Hypothalamus (tissue), 51 donors: ENCODE measurements around the gene USP54.
A peak's percentile ranks its signal among the peaks of the same experiment; 100 is the strongest.
"Not testable (repeated sequence)": the region's sequence is repeated elsewhere in the genome, so short reads cannot be mapped to it uniquely, and the experiment has no call there.

ENCODE experiments used
- DNase-seq, 51 donors: peaks; one replicate each; lab custom pipeline; 2025; lab: John Stamatoyannopoulos, UW

The USP54 gene

GRCh38 chr10:73591935-73592699 is 975 bp upstream of the USP54 start:
- DNase-seq: peak in 42 of 51 donors; percentile 16 to 84 (median 58)

GRCh38 chr10:73589563-73590126 is 1.5 kb downstream of the USP54 start:
- peak in 32 of 51 donors; percentile 7 to 84 (median 50) for DNase-seq

GRCh38 chr10:73588656-73589055 is 2.5 kb downstream of the USP54 start:
- no peak for DNase-seq

- no peak for DNase-seq
These were observed 4.6 kb downstream of the USP54 start for GRCh38 chr10:73586583-73586984.

GRCh38 chr10:73585327-73585726 is 5.8 kb downstream of the USP54 start:
- no peak for DNase-seq

GRCh38 chr10:73584737-73585136 is 6.4 kb downstream of the USP54 start:
- no peak for DNase-seq

- peak in 23 of 51 donors; percentile 6 to 68 (median 28) for DNase-seq
These were observed 9.2 kb downstream of the USP54 start for GRCh38 chr10:73581918-73582317.

GRCh38 chr10:73578927-73579326 is 12.2 kb downstream of the USP54 start:
- DNase-seq: not testable (repeated sequence)

- DNase-seq: peak in 21 of 51 donors; percentile 17 to 73 (median 31)
These were observed 13.4 kb downstream of the USP54 start for GRCh38 chr10:73577788-73578187.

GRCh38 chr10:73576890-73577591 is 14.1 kb downstream of the USP54 start:
- no peak for DNase-seq

- no peak for DNase-seq
These were observed 14.8 kb downstream of the USP54 start for GRCh38 chr10:73576178-73576889.

GRCh38 chr10:73567025-73567424 is 24.1 kb downstream of the USP54 start:
- not testable (repeated sequence) for DNase-seq

GRCh38 chr10:73561192-73561591 is 29.9 kb downstream of the USP54 start:
- DNase-seq: no peak

- no peak for DNase-seq
These were observed 31.6 kb downstream of the USP54 start for GRCh38 chr10:73559590-73559989.

GRCh38 chr10:73556855-73557254 is 34.3 kb downstream of the USP54 start:
- DNase-seq: peak in 1 of 51 donors; percentile 25

- peak in 1 of 51 donors; percentile 4 for DNase-seq
These were observed 36.4 kb downstream of the USP54 start for GRCh38 chr10:73554721-73555120.

GRCh38 chr10:73553761-73554160 is 37.4 kb downstream of the USP54 start:
- DNase-seq: no peak

GRCh38 chr10:73552819-73553715 is 38.1 kb downstream of the USP54 start:
- DNase-seq: peak in 45 of 51 donors; percentile 12 to 94 (median 67)

- DNase-seq: no peak
These were observed 39.6 kb downstream of the USP54 start for GRCh38 chr10:73551515-73551914.

GRCh38 chr10:73545357-73545756 is 45.8 kb downstream of the USP54 start:
- no peak for DNase-seq
